HepG2 (cell line): ENCODE results near the gene RILPL1. TPM values are rescaled to one million over a fixed set of nuclear protein-coding genes. Genes with fewer than 3 reads are reported as not detected.

Source experiments
- ADNP ChIP-seq: sonication (generic); formaldehyde crosslinking; IDR thresholded peaks from 2 replicates; pipeline ENCODE4 v1.4.0; 2020; ENCODE audit warnings: missing genetic modification reagents
- ARNT ChIP-seq: fragments of 450-650 bp; IDR thresholded peaks from 2 replicates; pipeline ENCODE4 v1.6.1; 2017
- CCAR2 ChIP-seq: fragments of 200-400 bp; formaldehyde crosslinking; optimal IDR thresholded peaks from 2 replicates; pipeline ENCODE3; 2018; ENCODE audit warnings: low read depth, mild to moderate bottlenecking, low read length, moderate library complexity
- CEBPB ChIP-seq: IDR thresholded peaks from 2 replicates; pipeline ENCODE4 v1.6.1; 2011; ENCODE audit warnings: low read depth, low read length, improper control_type of control experiment, borderline replicate concordance
- CREM ChIP-seq, 2 experiments: sonication (generic) in 1 of 2; formaldehyde crosslinking in 1 of 2; IDR thresholded peaks; 2 replicates each; pipeline versions ENCODE4 v1.4.0 to v1.6.1; 2016 to 2020; ENCODE audit warnings: antibody characterized with exemption in 1 of 2, mild to moderate bottlenecking in 1 of 2, missing genetic modification reagents in 1 of 2
- E2F1 ChIP-seq: sonication (generic); formaldehyde crosslinking; IDR thresholded peaks from 2 replicates; pipeline ENCODE4 v1.5.0; 2020; ENCODE audit warnings: missing genetic modification reagents
- ESRRA ChIP-seq: sonication (generic); formaldehyde crosslinking; IDR thresholded peaks from 2 replicates; pipeline ENCODE4 v1.5.1; 2020; ENCODE audit warnings: mild to moderate bottlenecking, low read depth, missing genetic modification reagents
- GFI1 ChIP-seq: sonication (generic); formaldehyde crosslinking; IDR thresholded peaks from 2 replicates; pipeline ENCODE4 v1.5.0; 2020; ENCODE audit warnings: missing genetic modification reagents, mild to moderate bottlenecking, borderline replicate concordance
- HMG20B ChIP-seq: conservative IDR thresholded peaks from 2 replicates; pipeline ENCODE4 v1.6.1; 2016; ENCODE audit warnings: missing genetic modification reagents, missing compliant biosample characterization
- HNRNPH1 ChIP-seq: fragments of 200-400 bp; formaldehyde crosslinking; optimal IDR thresholded peaks from 2 replicates; pipeline ENCODE3; 2017; ENCODE audit warnings: mild to moderate bottlenecking, low read depth, low read length
- IRF2 ChIP-seq: IDR thresholded peaks from 2 replicates; pipeline ENCODE4 v1.6.1; 2018; ENCODE audit warnings: missing genetic modification reagents, missing compliant biosample characterization
- KAT8 ChIP-seq: IDR thresholded peaks from 2 replicates; pipeline ENCODE4 v1.6.1; 2016; ENCODE audit warnings: missing genetic modification reagents, missing compliant biosample characterization
- KLF11 ChIP-seq: IDR thresholded peaks from 2 replicates; pipeline ENCODE4 v1.6.1; 2016; ENCODE audit warnings: missing compliant biosample characterization
- MAFF ChIP-seq: IDR thresholded peaks from 2 replicates; pipeline ENCODE4 v1.6.1; 2011; ENCODE audit warnings: low read depth, low read length, improper control_type of control experiment
- MED1 ChIP-seq: sonication (generic); formaldehyde crosslinking; IDR thresholded peaks from 2 replicates; pipeline ENCODE4 v1.4.0; 2020; ENCODE audit warnings: missing genetic modification reagents
- MXI1 ChIP-seq: IDR thresholded peaks from 3 replicates; pipeline ENCODE4 v1.6.1; 2012; ENCODE audit warnings: low read depth, low read length, inconsistent platforms, borderline replicate concordance
- NFYB ChIP-seq: sonication (generic); formaldehyde crosslinking; IDR thresholded peaks from 2 replicates; pipeline ENCODE4 v1.4.0; 2020; ENCODE audit warnings: missing genetic modification reagents
- PHF21A ChIP-seq: sonication (generic); formaldehyde crosslinking; IDR thresholded peaks from 2 replicates; pipeline ENCODE4 v1.5.0; 2020; ENCODE audit warnings: mild to moderate bottlenecking, missing genetic modification reagents
- PLRG1 ChIP-seq: fragments of 450-650 bp; conservative IDR thresholded peaks from 2 replicates; pipeline ENCODE4 v1.6.1; 2016
- SRSF9 ChIP-seq: fragments of 200-400 bp; formaldehyde crosslinking; IDR thresholded peaks from 2 replicates; pipeline ENCODE4 v1.6.1; 2018; ENCODE audit warnings: borderline replicate concordance, mild to moderate bottlenecking, low read depth, low read length; ENCODE audit not compliant: insufficient read depth, poor library complexity, severe bottlenecking
- STAT6 ChIP-seq: sonication (generic); formaldehyde crosslinking; IDR thresholded peaks from 2 replicates; pipeline ENCODE4 v1.4.0; 2020; ENCODE audit warnings: missing genetic modification reagents, mild to moderate bottlenecking, borderline replicate concordance
- TEAD2 ChIP-seq: sonication (generic); formaldehyde crosslinking; IDR thresholded peaks from 2 replicates; pipeline ENCODE4 v1.9.0; 2021; ENCODE audit warnings: missing genetic modification reagents
- ZNF282 ChIP-seq: fragments of 450-650 bp; IDR thresholded peaks from 2 replicates; pipeline ENCODE4 v1.6.1; 2018; ENCODE audit not compliant: partially characterized antibody
- ZNF580 ChIP-seq: IDR thresholded peaks from 2 replicates; pipeline ENCODE4 v1.6.1; 2016; ENCODE audit warnings: low read depth, borderline replicate concordance
- ZNF614 ChIP-seq: IDR thresholded peaks from 2 replicates; pipeline ENCODE4 v1.6.1; 2018; ENCODE audit warnings: missing biosample characterization, missing genetic modification reagents, inconsistent platforms, borderline replicate concordance
- ZNF800 ChIP-seq: sonication (generic); formaldehyde crosslinking; IDR thresholded peaks from 2 replicates; pipeline ENCODE4 v1.4.0; 2020; ENCODE audit warnings: missing genetic modification reagents
- polyA plus RNA-seq, 8 experiments: library from polyadenylated mRNA; depleted of rRNA in 3 of 8; stranded (reverse) in 7 of 8; unstranded in 1 of 8; fragments of >200 nt; fragmentation: Illumina TruSeq in 4 of 8; extraction: Trizol in 4 of 8; gene quantifications; 2 replicates each; pipeline versions ENCODE4 v1.2.1 to v1.2.3, GENCODE V29; 2011 to 2016; ENCODE audit warnings: low read depth in 4 of 8, missing spikeins in 1 of 8, mixed read lengths in 1 of 8; ENCODE audit not compliant: insufficient read depth in 1 of 8
- total RNA-seq, 5 experiments: library from RNA; depleted of rRNA; stranded (reverse); fragments of >200 nt; fragmentation: Illumina TruSeq; extraction: Trizol; gene quantifications; 2 replicates each; pipeline ENCODE4 v1.2.3, GENCODE V29; 2016; ENCODE audit warnings: low read depth in 1 of 5

Gene RILPL1
- total and polyA plus RNA-seq, 2 of the 13 experiments (the other 11 are each of a cell fraction or from before 2014, with no cell fraction given), result 5.8 to 28.4 TPM

- TF ChIP-seq ADNP (0 out of 2 replicates have a peak, but pooled peaks have one; percentile 10), NFYB (CRISPR knock-in tag) (no peak), TEAD2 (CRISPR knock-in tag) (no peak), CCAR2 (no peak), STAT6 (CRISPR knock-in tag) (no peak), MAFF (no peak), ZNF580 (CRISPR knock-in tag) (peak; percentile 90; the same call in 1 of the 2 replicates), PHF21A (CRISPR knock-in tag) (peak; percentile 62; the same call in 1 of the 2 replicates), ZNF282 (no peak), CEBPB (no peak), ESRRA (peak; percentile 75), CREM (IDR thresholded peaks at IDR 0.05) (peak; percentile 56), CREM (CRISPR knock-in tag; IDR thresholded peaks at IDR 0.05) (no peak), ARNT (no peak), ZNF800 (CRISPR knock-in tag) (0 out of 2 replicates have a peak, but pooled peaks have one; percentile 29), PLRG1 (no peak), MXI1 (no peak), HNRNPH1 (no peak), IRF2 (CRISPR knock-in tag) (peak; percentile 69), KLF11 (CRISPR knock-in tag) (peak; percentile 59; the same call in 1 of the 2 replicates), MED1 (CRISPR knock-in tag) (peak; percentile 67), KAT8 (CRISPR knock-in tag) (peak; percentile 93), HMG20B (CRISPR knock-in tag) (peak; percentile 56; the same call in 1 of the 2 replicates), SRSF9 (no peak), E2F1 (peak; percentile 67; the same call in 1 of the 2 replicates), ZNF614 (CRISPR knock-in tag) (no peak), GFI1 (CRISPR knock-in tag) (no peak; the same call in none of the 2 replicates)
Observed at GRCh38 chr12:123457980-123458779, 75.3 kb downstream of the RILPL1 start, which contains the start of gene SNRNP35 (continued).
